Fibroblast of peridontal ligament (primary cell): ENCODE results near the gene CSGALNACT2.
A peak's percentile ranks its signal among the peaks of the same experiment; 100 is the strongest.
"Not testable (repeated sequence)": the region's sequence is repeated elsewhere in the genome, so short reads cannot be mapped to it uniquely, and the experiment has no call there.

Source experiments
- DNase-seq: peaks from one replicate; pipeline ENCODE4 v3.0.0-alpha.2; 2010; ENCODE audit errors: extremely low read depth

Gene CSGALNACT2

DNA sequence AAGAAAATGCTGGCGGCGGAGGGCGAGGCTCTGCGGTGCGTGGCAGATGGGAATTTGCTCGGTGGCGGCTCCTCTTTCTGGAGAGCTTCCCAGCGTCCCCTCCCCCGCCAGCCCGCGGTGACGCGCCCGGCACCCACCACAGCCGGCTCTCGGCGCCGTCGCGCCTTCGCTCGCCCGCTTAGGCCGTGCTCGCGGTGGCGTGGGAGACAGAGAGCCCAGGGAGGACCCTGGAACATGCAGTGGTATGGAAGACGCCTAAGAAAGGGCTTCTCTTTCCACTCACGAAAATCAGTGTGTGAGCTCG, 576 bp upstream of the CSGALNACT2 start:
- DNase-seq = peak; percentile 47

DNA sequence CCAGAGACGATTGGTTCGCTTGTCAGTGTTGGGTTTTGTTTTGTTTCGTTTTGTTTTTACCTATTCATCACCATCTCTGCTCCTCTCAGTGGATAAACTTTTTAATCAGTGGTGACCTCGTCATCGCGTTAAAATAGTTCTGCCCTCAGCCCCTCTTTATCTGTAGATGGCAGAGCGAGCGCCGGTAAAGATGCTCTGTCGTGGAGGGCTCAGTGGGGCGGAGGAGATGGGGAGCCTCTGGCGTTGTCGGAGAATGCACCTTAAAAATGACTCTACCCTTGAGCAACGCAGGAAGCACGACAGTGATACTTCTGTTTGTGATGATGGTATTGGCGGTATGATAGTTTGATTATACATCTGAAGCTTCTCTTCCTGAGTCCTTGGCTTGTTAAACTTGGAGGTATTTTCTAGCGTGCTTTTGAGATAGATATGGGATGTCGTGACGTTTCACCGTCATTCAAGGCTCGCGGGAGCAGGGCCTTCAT, 554 bp downstream of the CSGALNACT2 start:
- peak; percentile 51 for DNase-seq

DNA sequence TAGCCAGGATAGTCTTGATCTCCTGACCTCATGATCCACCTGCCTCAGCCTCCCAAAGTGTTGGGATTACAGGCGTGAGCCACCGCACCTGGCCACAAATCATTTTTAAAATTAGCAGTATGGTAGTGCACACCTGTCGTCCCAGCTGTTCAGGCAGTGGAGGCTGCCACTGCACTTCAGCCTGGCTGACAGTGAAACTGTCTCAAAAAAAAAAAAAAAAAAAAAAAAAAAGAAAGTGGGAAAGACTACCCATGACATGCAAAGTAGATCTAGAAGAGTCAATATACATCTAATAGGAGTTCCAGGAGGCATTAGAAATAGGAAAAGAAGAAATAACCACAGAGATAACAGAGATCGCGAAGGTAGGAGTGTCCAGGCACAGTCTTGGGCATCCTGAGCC, 3.2 kb downstream of the CSGALNACT2 start:
- DNase-seq = no peak

DNA sequence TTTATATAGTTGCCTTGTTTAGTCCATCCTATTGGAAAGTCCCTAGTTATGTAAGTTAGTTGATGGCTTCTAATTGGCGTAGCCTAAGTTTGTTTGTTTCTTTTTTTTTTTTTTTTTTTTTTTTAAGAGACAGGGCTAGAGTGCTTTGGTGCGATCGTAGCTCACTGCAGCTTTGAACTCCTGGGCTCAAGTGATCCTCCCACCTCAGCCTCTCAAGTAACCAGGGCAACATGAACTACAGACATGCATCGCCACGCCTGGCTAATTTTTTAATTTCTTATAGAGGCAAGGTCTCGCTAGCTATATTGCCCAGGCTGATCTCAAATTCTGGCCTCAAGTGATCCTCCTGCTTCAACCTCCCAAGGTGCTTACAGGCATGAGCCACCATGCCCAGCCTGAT, 7.1 kb downstream of the CSGALNACT2 start:
- DNase-seq = no peak

DNA sequence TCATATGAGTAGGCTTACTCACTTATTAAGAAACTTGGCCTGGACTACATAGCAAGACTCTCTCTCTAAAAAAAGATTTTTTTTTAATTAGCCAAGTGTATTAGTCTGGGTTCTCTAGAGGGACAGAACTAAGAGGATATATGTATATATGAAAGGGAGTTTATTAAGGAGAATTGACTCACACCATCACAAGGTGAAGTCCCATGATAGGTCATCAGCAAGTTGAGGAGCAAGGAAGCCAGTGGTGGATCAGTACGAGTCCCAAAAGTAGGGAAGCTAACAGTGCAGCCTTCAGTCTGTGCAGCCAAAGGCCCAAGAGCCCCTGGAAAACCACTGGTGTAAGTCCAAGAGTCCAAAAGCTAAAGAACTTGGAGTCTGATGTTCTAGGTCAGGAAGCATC, 7.7 kb downstream of the CSGALNACT2 start:
- not testable (repeated sequence) for DNase-seq

DNA sequence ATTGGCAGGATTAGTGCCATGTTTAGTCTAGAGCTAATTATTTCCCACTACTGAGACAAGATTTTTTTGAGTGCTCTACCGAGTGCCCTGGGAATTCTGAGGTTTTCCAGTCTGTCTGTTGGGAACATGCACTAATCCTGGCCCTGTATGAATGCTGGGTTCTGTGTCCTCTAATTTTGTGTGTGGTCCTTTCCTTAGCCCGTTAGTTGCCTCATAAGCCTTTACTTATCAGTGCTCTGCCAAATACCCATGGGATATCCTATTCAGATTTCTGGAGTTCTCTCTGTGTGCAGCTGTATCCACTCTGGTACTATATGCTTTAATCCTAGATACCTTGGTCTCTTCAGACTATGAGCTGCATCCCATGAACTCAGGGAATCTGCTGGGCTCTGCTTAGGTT, 13.1 kb downstream of the CSGALNACT2 start:
- DNase-seq = no peak

DNA sequence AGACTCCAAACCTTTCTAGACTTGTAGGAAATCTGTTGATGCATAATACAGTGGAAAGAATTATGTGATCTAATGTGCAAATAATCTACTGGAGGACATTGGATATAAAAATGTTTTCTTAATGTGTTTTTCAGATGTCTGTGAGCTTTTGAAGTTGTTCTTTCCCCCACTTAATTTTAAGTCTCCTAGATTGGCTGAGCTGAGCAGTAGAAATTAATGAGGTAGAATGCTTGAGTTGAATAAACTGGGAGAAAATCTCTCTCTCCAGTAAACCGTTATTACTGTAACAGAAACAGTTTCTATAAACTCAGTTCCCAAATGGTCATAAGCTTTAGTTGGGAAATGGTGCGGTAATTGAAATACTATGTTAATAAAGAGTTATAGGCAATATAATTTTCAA, 15.7 kb downstream of the CSGALNACT2 start:
- no peak for DNase-seq

DNA sequence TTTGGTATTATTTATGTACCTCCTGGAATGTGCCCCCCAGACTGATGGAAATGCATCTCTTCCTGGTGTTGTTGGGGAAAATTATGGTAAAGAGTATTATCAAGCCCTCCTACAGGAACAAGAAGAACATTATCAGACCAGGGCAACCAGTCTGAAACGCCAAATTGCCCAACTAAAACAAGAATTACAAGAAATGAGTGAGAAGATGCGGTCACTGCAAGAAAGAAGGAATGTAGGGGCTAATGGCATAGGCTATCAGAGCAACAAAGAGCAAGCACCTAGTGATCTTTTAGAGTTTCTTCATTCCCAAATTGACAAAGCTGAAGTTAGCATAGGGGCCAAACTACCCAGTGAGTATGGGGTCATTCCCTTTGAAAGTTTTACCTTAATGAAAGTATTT, 17.0 kb downstream of the CSGALNACT2 start:
- DNase-seq = no peak

DNA sequence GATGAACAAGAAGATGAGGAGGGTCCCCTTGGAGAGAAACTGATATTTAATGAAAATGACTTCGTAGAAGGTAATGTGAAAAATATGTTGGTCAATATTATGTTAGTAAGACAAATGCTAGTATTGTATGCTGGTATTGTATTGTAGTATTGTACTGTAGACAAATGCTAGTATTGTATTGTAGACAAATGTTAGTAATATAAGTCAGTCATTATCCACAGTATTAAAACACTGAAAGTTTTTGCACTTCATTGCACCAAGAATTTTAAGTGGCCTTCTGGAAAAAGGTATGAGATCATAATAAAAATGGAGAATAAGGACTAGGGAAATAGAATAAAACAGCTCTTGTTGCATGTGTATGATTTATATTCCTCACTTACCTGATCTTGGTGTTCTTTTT, 17.5 kb downstream of the CSGALNACT2 start:
- no peak for DNase-seq

DNA sequence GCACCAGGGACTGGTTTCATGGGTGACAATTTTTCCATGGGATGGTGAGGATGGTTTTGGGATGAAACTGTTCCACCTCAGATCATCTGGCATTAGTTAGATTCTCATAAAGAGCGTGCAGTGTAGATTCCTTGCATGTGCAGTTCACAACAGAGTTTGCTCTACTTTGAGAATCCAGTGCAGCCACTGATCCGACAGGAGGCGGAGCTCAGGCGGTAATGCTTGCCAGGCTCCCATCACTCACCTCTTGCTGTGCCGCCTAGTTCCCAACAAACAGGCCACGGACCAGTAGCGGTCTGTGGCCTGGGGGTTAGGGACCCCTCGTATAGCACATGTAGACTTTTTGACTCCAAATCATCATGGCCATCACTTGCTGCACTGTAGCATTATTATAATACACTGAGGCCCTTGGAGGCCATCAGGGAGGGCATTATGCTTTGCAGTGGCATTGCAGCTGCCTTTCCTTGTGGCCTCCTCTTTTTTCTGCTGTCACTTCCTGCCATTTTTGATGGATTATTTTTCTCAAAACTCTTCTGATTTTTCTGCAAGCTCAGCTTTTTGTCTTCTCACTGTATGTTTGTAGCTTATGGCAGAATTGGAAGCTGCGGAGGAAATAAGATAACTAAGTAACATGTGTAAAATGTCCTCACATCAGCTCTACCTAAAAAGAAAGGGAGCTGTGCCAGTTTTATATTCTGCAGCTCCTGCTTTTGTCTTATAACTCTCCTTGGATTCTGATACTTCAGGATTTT, 18.5 kb downstream of the CSGALNACT2 start:
- no peak for DNase-seq

DNA sequence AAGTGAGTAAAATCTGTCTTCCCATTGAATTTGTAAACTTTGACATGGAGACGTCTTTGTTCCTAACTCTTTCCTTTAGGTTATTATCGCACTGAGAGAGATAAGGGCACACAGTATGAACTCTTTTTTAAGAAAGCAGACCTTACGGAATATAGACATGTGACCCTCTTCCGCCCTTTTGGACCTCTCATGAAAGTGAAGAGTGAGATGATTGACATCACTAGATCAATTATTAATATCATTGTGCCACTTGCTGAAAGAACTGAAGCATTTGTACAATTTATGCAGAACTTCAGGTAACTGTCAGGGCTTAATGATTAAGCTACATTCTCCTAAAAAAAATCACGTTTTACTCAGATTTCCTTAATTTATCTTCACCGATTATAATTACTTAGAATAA, 20.4 kb downstream of the CSGALNACT2 start:
- no peak for DNase-seq

DNA sequence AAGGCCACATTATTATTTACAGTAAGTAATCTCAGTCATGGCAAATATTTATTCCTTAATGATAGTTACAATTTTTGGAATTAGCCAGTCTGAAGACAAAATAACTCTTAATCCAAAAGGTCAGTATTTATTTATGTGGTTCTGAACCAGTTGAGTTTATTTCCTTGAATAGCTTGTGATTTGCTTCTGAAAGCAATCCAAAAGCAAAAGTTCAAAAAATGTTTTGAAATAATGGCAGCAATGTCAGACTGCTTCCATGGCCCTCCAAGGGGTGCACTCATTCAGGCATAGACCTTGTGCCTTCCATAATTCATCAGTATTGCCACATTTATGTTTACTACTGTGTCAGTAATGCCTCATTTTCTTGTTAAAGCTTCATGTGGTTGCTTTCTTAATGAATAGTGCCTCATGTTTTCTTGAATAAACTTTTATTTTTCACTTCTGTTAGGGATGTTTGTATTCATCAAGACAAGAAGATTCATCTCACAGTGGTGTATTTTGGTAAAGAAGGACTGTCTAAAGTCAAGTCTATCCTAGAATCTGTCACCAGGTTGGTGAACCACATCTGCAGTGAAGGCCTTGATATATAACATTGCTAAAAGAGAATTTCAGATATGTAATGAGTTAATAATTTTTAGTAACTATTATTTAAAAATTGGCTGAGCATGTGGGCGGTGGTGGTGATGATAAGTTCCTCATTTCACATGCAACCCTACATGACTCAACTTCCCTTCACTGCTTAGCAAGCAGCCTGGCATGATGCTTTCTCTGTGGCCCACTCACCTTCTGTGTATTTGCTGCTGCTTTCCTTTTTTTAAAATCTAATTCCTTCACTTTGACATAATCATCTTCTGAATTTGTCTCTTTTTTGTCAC, 22.0 kb downstream of the CSGALNACT2 start:
- peak; percentile 24 for DNase-seq

DNA sequence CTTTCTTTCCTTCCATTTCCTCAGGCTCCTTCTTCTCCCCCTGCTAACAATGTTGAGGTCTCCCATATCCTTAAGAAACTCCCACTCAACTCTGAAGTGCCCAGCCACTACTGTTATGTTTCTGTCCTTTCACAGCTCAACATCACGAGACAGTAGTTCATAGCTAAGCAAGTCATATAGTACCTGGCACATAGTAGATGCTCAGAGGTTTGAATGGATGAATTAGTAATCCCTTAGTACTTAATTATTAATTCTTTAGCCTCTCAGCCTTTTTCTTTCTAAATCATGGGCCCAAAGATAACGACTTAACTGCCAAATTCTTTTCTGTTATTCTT, 22.6 kb downstream of the CSGALNACT2 start:
- DNase-seq = no peak

DNA sequence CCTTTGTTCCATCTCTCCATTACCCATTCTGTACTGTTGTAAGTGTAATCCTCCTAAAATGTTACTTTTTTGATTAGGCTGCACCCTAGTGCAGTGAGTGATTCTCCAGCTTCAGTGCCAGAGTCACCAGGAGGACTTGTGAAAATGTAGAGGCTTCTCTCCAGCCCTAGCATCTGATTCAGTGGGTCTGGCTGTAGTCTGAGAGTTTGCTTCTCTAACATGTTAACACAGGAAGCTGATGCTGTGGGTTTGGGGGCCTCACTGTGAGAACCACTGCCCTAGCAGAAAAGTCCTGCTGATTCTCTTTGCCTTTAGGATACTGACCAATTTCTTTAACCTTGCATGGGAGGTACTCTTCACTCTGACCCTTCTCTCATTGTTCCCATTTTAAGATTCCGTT, 24.4 kb downstream of the CSGALNACT2 start:
- DNase-seq = no peak

DNA sequence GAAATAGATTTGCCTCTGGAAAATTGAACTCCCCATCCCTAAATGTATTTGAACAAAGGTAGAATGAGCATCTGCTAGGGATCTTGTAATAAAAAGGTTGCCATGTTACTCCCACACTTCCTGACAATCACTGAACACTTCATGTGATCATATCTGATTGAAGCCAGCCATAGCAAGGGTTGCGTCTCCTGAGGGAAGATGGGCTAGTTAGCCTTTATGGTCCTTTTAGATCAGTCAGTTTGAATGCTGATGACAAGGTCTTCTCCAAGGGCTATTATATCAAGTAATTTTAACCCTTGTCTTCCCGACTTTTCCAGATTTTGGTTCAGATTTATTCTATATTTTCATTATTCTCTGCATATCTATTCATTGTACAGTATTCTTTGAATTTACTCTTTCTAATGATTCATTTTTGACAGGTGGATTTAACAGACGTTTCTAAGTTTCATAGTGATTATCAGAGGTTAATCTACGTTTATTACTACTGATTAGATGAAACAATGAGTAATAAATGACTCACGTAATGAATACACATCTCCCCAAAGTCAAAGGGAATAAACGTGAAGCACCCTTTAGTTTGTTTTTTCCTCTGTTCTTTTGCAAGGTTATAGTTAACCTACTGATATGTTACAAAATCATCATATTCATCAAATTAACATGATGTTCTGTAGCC, 28.1 kb downstream of the CSGALNACT2 start:
- DNase-seq = no peak

DNA sequence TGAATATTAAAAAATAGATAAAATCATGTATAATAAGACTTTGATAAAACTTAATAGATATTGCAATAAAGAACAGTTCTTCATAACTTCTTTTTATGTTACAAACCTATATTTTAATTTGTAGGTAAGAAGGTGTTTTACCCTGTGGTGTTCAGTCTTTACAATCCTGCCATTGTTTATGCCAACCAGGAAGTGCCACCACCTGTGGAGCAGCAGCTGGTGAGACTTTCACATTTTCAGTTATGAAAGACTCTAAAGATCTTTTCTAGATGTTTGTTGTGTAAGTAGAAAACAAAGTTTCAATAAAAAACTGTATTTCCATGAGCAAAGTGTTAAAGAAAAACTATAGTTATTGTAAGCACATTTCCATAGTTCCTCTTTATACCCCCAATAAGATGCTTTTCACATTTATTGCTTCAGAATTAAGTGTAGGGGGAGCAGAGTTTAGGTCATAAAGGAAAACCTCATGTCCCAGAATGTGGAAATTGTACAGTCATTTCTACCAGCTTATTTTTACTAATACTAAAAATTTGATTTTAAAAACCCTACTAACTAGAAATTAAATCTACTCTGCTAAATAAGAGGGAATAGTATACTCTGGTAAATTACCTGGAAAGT, 28.7 kb downstream of the CSGALNACT2 start:
- DNase-seq = no peak

DNA sequence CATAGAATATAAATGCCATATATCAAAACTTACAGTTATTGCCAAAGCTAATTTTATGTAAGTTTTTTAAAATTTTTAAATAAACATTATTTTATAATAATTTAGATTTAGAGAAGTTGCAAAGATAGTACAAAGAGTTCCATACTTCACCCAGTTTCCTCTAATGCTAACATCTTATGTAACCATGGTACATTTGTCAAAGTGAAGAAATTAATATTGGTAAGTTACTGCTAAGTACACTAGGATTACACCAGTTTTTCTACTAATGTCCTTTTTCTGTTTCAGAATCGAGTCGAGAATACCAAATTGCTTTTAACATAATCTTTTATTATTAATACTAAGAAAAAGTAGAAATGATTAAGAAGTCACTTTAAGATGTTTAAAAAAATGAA, 29.2 kb downstream of the CSGALNACT2 start:
- DNase-seq = no peak

DNA sequence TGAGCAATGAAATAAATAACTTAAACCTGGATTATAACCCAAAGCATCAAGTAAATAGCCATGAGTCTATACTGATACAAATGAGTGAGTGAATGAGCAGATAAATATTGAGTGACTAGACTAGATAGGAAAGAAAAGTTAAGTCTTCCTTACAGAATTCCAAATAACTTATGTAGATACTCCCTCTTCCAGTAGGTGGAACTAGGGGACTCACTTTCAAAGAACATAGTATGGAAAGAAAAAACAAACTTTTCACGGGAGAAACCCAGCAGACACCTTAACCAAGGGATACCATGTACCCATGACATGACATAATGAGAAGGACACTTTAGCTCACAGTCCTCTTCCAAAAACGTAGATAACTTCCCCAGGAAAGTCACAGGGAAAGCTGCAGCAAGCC, 32.2 kb downstream of the CSGALNACT2 start:
- peak; percentile 35 for DNase-seq

DNA sequence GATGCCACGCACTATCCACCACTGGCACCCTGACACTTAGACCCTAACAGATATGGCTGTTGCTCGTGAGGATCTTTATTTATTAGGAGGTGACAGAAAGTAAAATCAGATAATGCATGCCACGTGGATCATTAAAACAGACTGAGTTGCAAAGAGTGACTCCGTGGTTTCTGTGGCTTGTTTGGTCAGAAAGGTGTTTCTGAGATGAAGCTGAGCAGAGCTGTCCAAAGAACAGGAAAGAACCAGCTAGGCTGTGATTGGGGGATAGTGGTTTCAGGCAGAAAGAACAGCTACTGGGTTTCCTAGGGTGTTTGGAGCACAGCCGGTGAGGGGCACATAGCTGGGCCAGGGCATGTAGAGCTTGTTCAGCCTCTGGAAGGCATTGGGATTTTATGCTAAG, 34.4 kb downstream of the CSGALNACT2 start:
- no peak for DNase-seq

DNA sequence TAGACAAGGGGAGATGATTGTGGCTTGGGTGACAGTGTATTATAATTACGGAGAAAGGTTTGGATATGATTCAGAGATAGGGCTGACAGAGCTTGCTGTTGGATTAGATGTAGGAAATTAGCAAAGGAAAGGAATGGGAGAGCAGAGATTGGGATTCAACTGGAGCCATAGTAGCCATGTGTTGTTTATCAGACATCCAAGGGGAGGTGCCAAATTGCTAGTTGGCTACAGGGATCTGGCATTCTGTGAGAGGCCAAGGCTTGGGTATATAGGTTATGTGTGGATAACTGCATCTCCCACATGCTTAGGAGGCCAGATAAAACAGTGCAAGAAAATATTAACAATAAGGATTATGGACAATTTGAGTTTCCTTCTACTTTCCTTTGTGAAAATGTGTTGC, 34.9 kb downstream of the CSGALNACT2 start:
- DNase-seq = no peak

DNA sequence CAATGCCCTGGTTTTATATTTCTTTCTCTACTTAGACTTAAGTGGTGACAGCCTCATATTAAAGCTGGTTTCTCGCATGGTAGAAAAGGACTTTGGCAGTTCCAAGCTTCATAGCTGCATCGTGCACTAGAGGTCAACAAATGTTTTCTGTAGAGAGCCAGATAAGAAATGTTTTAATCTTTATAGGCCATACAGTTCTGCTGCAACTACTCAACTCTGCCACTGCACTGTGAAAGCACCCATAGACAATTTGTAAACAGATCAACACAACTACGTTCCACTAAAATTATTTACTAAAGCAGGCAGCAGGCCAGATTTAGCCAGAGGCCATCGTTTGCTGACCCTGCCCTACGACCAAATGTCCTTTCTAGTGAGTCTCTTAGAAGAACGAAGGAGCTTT, 36.7 kb downstream of the CSGALNACT2 start:
- no peak for DNase-seq

DNA sequence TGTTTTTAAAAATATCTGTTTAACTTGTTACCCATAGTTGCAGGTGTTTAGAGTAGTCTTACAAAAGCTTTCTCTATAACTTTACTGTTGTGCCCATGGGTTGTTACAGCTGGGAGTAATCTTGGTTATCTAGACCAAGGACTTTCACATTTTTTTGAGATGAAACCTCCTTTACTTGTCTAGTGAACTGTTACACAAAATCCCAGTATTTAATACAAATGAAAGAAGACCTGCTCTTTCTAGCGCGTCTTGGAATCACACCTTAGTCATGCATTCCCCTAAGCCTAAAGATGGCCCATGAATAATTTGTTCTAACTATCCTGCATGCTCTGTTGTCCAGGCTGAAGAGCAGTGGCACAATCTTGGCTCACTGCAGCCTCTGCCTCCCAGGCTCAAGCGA, 38.0 kb downstream of the CSGALNACT2 start:
- DNase-seq = no peak
